CD4-positive, alpha-beta memory T cell (primary cell): ENCODE data around the gene SCAMP4. TPM values are rescaled to one million over a fixed set of nuclear protein-coding genes. Genes with fewer than 3 reads are reported as not detected.

Experiments used
- CTCF ChIA-PET: fragments of 350-600 bp; sonication (Branson Sonifier 250); formaldehyde crosslinking; loops from one replicate; lab custom pipeline; 2021; ENCODE audit warnings: inconsistent platforms; ENCODE audit not compliant: partially characterized antibody; lab: Charles Lee
- POLR2A ChIA-PET: fragments of 350-600 bp; sonication (Branson Sonifier 250); formaldehyde crosslinking; loops from one replicate; lab custom pipeline; 2021; ENCODE audit not compliant: partially characterized antibody; lab: Charles Lee
- DNase-seq, 5 donors: peaks; one replicate each; pipeline versions ENCODE4 v3.0.0 to v3.0.0-alpha.2; 2020 to 2022; ENCODE audit warnings: mixed read lengths in 1 of 5
- H3K27ac ChIP-seq: one replicate; pipeline ENCODE4 v1.7.0; 2013; ENCODE audit warnings: low read depth, low read length
- H3K27me3 ChIP-seq: 2 replicates; pipeline ENCODE4 v1.7.0; 2013; ENCODE audit warnings: mild to moderate bottlenecking, low read length, moderate library complexity; ENCODE audit not compliant: insufficient read depth
- H3K36me3 ChIP-seq: 2 replicates; pipeline ENCODE4 v1.7.0; 2013; ENCODE audit warnings: mild to moderate bottlenecking, low read length, moderate library complexity; ENCODE audit not compliant: insufficient read depth
- H3K4me1 ChIP-seq: 2 replicates; pipeline ENCODE4 v1.7.0; 2013; ENCODE audit warnings: mild to moderate bottlenecking, low read length, moderate library complexity; ENCODE audit not compliant: insufficient read depth
- H3K4me3 ChIP-seq, 2 donors: one replicate each; pipeline ENCODE4 v1.7.0; 2013; ENCODE audit warnings: low read length in 2 of 2, mild to moderate bottlenecking in 1 of 2
- H3K9me3 ChIP-seq, 2 donors: one replicate each; pipeline ENCODE4 v1.7.0; 2013; ENCODE audit warnings: low read length in 2 of 2, control low read depth in 1 of 2; ENCODE audit not compliant: control insufficient read depth in 1 of 2
- H3K27ac Mint-ChIP-seq, 7 donors: one replicate each; pipeline ENCODE4 v1.8.0; 2020 to 2021; ENCODE audit warnings: mixed read lengths in 7 of 7, mild to moderate bottlenecking in 6 of 7, inconsistent platforms in 3 of 7, moderate library complexity in 3 of 7
- H3K27me3 Mint-ChIP-seq, 2 donors: one replicate each; pipeline ENCODE4 v1.8.0; 2020 to 2021; ENCODE audit warnings: mixed read lengths in 2 of 2
- H3K36me3 Mint-ChIP-seq, 2 donors: one replicate each; pipeline ENCODE4 v1.8.0; 2020 to 2021; ENCODE audit warnings: mixed read lengths in 2 of 2, inconsistent platforms in 1 of 2, mild to moderate bottlenecking in 1 of 2
- H3K4me1 Mint-ChIP-seq, 4 donors: one replicate each; pipeline ENCODE4 v1.8.0; 2020 to 2021; ENCODE audit warnings: mixed read lengths in 4 of 4, mild to moderate bottlenecking in 1 of 4
- H3K4me3 Mint-ChIP-seq, 8 donors: one replicate each; pipeline ENCODE4 v1.8.0; 2020 to 2021; ENCODE audit warnings: mixed read lengths in 8 of 8, mild to moderate bottlenecking in 7 of 8, moderate library complexity in 6 of 8, inconsistent platforms in 3 of 8
- H3K9me3 Mint-ChIP-seq, 8 donors: one replicate each; pipeline ENCODE4 v1.8.0; 2020 to 2021; ENCODE audit warnings: mixed read lengths in 8 of 8, mild to moderate bottlenecking in 5 of 8, inconsistent platforms in 3 of 8, moderate library complexity in 1 of 8
- intact Hi-C: fragments of 100-400 bp; cut with micrococcal nuclease; formaldehyde crosslinking; loops from one replicate; pipeline ENCODE4 v1.15.1; 2023
- polyA plus RNA-seq, 2 donors: library from polyadenylated mRNA; unstranded; fragments of 300-500 nt; fragmentation: Illumina TruSeq; gene quantifications; one replicate each; pipeline ENCODE4 v1.2.3, GENCODE V29; 2021
- total RNA-seq, 2 experiments: library from RNA; stranded (reverse); gene quantifications; one replicate each; pipeline ENCODE4 v1.2.3, GENCODE V29; 2021

SCAMP4 gene
- total and polyA plus RNA-seq, 4 experiments from 2014 or later, result 9.8 to 29.1 (median 19.4) TPM

GRCh38 chr19:1858412-1859081 lies 46.7 kb upstream of the SCAMP4 start:
- Histone ChIP-seq H3K27ac (peak overlapping the region; percentile 73), H3K4me3 (no peak overlapping the region), H3K4me1 (peaks cover 82% of the 10 kb centered on the region), H3K9me3 (no peaks in the 10 kb centered on the region), H3K27me3 (no peaks in the 10 kb centered on the region), H3K36me3 (no peaks in the 10 kb centered on the region)
- Mint-ChIP-seq H3K9me3 (peaks cover 0 to 2% (median 0%) of the 10 kb centered on the region in 8 donors), H3K4me3 (peak overlapping the region in 7 of 8 donors; percentile 1 to 80 (median 48)), H3K27ac (peak overlapping the region; percentile 83 to 99 (median 90)), H3K27me3 (no peaks in the 10 kb centered on the region), H3K4me1 (peaks cover 21 to 74% (median 44%) of the 10 kb centered on the region in 4 donors), H3K36me3 (peaks cover 0 to 7% of the 10 kb centered on the region in 2 donors)
- POLR2A ChIA-PET, result interaction anchor here (0.6 to 5.1 kb wide), 5 partner anchors 14 to 1945 kb away, joined by 3 to 41 read pairs (median 8); partner anchors contain the start of gene ABHD17A
- intact Hi-C loops, result no loop called here
- DNase-seq, result no peak
- CTCF ChIA-PET, result interaction anchor here (1.3 kb wide), 1 partner anchor 10 kb away, joined by 4 read pairs; the partner anchor contains the start of gene REXO1

- peak overlapping the region; percentile 83 to 99 (median 91) for H3K27ac Mint-ChIP-seq
- Histone ChIP-seq H3K36me3 (no peaks in the 10 kb centered on the region), H3K27me3 (no peaks in the 10 kb centered on the region), H3K4me3 (no peak overlapping the region), H3K4me1 (peaks cover 74% of the 10 kb centered on the region), H3K27ac (peak overlapping the region; percentile 59), H3K9me3 (no peaks in the 10 kb centered on the region)
- DNase-seq, result no peak
- no peaks in the 10 kb centered on the region for H3K27me3 Mint-ChIP-seq
- peaks cover 0 to 8% of the 10 kb centered on the region in 2 donors for H3K36me3 Mint-ChIP-seq
- H3K4me3 Mint-ChIP-seq, result peak overlapping the region in 4 of 8 donors; percentile 43 to 70 (median 56)
- peaks cover 0 to 2% (median 0%) of the 10 kb centered on the region in 8 donors for H3K9me3 Mint-ChIP-seq
- CTCF ChIA-PET, result interaction anchor here (1.3 kb wide), 1 partner anchor 10 kb away, joined by 4 read pairs; the partner anchor contains the start of gene REXO1
- POLR2A ChIA-PET, result interaction anchor here (0.6 to 5.1 kb wide), 3 partner anchors 24 to 1944 kb away, joined by 3 to 41 read pairs (median 3); partner anchors contain the start of gene ABHD17A
- intact Hi-C loops, result no loop called here
- H3K4me1 Mint-ChIP-seq, result peaks cover 21 to 73% (median 44%) of the 10 kb centered on the region in 4 donors
These were observed 45.8 kb upstream of the SCAMP4 start for GRCh38 chr19:1859331-1859781.

DNA sequence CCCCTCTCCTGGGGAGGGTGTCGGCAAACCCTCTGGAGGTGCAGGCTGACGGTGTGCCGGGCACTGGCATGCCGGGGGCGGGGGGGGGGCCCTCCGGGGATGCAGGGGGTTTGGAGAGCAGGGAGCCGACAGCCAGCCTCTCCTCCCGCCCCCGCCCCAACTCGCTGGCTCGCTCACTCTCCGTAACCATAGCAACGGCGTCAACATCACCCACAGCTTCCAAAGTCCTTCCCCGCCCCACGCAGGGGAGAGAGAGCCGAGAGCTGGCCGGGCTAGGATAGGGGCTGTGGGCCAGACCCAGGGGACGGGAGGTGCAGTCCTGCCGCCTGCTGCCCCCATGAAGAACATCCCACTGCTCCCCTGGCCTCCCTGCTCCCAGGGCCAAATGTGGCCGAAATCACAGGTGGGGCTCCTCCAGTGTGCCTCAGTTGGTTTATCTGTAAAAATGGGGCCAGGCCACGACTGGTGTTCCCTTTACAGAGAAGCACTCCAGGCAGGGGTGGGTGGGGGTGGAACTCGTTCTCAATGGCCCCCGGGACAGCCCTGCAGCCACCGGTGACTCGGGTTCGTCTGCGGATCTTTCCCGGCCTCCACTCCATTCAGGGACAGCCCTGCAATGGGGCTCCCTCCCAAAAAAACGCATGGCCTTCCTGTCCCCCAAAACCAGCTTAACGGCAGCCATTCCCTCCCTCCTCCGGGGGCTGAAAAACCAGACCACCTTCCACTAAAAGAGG lies 45.0 kb upstream of the SCAMP4 start:
- no peaks in the 10 kb centered on the region for H3K27me3 ChIP-seq
- no peaks in the 10 kb centered on the region for H3K9me3 ChIP-seq
- intact Hi-C loops, result loop anchor here (5.0 kb wide), 2 partner anchors 192 to 1063 kb away; partner anchors contain the start of genes MKNK2 and PTBP1
- Mint-ChIP-seq H3K27me3 (no peaks in the 10 kb centered on the region), H3K4me1 (peaks cover 16 to 67% (median 36%) of the 10 kb centered on the region in 4 donors), H3K9me3 (peaks cover 0 to 2% (median 0%) of the 10 kb centered on the region in 8 donors), H3K4me3 (peak overlapping the region in 6 of 8 donors; percentile 39 to 96 (median 56)), H3K36me3 (peaks cover 0 to 6% of the 10 kb centered on the region in 2 donors), H3K27ac (peak overlapping the region; percentile 86 to 99 (median 94))
- peak; percentile 72 to 84 (median 76) for DNase-seq
- ChIA-PET POLR2A (interaction anchor here (0.6 to 1.1 kb wide), 4 partner anchors 16 to 36 kb away, joined by 3 to 4 read pairs (median 3); partner anchors contain the start of gene ABHD17A), CTCF (no interaction called here)
- peaks cover 70% of the 10 kb centered on the region for H3K4me1 ChIP-seq
- H3K36me3 ChIP-seq, result no peaks in the 10 kb centered on the region
- no peak overlapping the region for H3K4me3 ChIP-seq
- H3K27ac ChIP-seq, result peak overlapping the region; percentile 59

- POLR2A ChIA-PET, result interaction anchor here (0.8 to 1.1 kb wide), 2 partner anchors 9 to 15 kb away, joined by 3 to 4 read pairs; no protein-coding TSS in a partner anchor
These were observed 44.2 kb upstream of the SCAMP4 start for GRCh38 chr19:1860821-1861598.

DNA sequence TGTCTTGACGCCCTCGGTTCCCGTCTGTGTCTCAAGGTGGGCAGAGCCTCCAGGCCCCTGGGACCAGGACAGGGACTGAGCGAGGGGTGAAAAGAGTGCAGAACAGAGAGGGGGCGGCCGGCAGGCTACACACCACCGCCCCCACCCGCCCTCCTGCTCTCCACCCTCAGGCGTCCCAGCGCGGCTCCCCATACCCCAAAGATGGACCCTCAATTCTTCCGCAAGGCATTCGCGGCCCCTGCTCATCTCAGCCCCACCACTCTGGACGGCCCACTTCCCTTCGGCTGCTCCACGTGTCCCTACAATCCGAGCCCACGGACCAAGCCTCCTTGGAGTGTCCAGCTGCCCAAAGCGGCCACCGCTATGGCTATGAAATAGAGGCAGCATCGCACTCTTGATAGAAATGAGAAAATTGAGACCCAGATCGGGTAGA lies 43.6 kb upstream of the SCAMP4 start:
- Histone ChIP-seq H3K4me1 (peaks cover 56% of the 10 kb centered on the region), H3K4me3 (peak overlapping the region; percentile 57 to 75), H3K36me3 (no peaks in the 10 kb centered on the region), H3K27ac (peak overlapping the region; percentile 81), H3K27me3 (no peaks in the 10 kb centered on the region), H3K9me3 (no peaks in the 10 kb centered on the region)
- intact Hi-C loops, result loop anchor here (2.0 to 5.0 kb wide), 3 partner anchors 13 to 1064 kb away; partner anchors contain the start of genes MKNK2, PTBP1 and REXO1
- Mint-ChIP-seq H3K27ac (peak overlapping the region; percentile 96 to 100 (median 98)), H3K4me1 (peaks cover 14 to 53% (median 29%) of the 10 kb centered on the region in 4 donors), H3K27me3 (no peaks in the 10 kb centered on the region), H3K9me3 (no peaks in the 10 kb centered on the region), H3K36me3 (peaks cover 0 to 6% of the 10 kb centered on the region in 2 donors), H3K4me3 (peak overlapping the region; percentile 91 to 99 (median 96))
- ChIA-PET CTCF (no interaction called here), POLR2A (interaction anchor here (0.8 kb wide), 1 partner anchor 10 kb away, joined by 3 read pairs; no protein-coding TSS in a partner anchor)
- DNase-seq, result no peak

More at GRCh38 chr19:1860821-1861598, 44.2 kb upstream of the SCAMP4 start:
- H3K9me3 Mint-ChIP-seq, result no peaks in the 10 kb centered on the region
- Histone ChIP-seq H3K27me3 (no peaks in the 10 kb centered on the region), H3K36me3 (no peaks in the 10 kb centered on the region), H3K9me3 (no peaks in the 10 kb centered on the region), H3K4me1 (peaks cover 62% of the 10 kb centered on the region), H3K4me3 (peak overlapping the region in 1 of 2 donors; percentile 75), H3K27ac (peak overlapping the region; percentile 81)
- H3K4me3 Mint-ChIP-seq, result peak overlapping the region; percentile 91 to 99 (median 96)
- peaks cover 16 to 59% (median 32%) of the 10 kb centered on the region in 4 donors for H3K4me1 Mint-ChIP-seq
- H3K27me3 Mint-ChIP-seq, result no peaks in the 10 kb centered on the region
- DNase-seq, result peak in 1 of 5 donors; percentile 40
- H3K36me3 Mint-ChIP-seq, result peaks cover 0 to 6% of the 10 kb centered on the region in 2 donors
- intact Hi-C loops, result loop anchor here (5.0 kb wide), 2 partner anchors 191 to 1064 kb away; partner anchors contain the start of genes MKNK2 and PTBP1
- peak overlapping the region; percentile 75 to 100 (median 96) for H3K27ac Mint-ChIP-seq
- CTCF ChIA-PET, result no interaction called here

- Histone ChIP-seq H3K36me3 (no peaks in the 10 kb centered on the region), H3K27ac (peak overlapping the region; percentile 81), H3K9me3 (no peaks in the 10 kb centered on the region), H3K27me3 (no peaks in the 10 kb centered on the region), H3K4me1 (peaks cover 56% of the 10 kb centered on the region), H3K4me3 (peak overlapping the region; percentile 57 to 75)
- H3K27ac Mint-ChIP-seq, result peak overlapping the region; percentile 96 to 100 (median 98)
- ChIA-PET POLR2A (no interaction called here), CTCF (no interaction called here)
- H3K4me3 Mint-ChIP-seq, result peak overlapping the region; percentile 91 to 99 (median 96)
- no peak for DNase-seq
- H3K9me3 Mint-ChIP-seq, result no peaks in the 10 kb centered on the region
- peaks cover 14 to 52% (median 29%) of the 10 kb centered on the region in 4 donors for H3K4me1 Mint-ChIP-seq
- H3K27me3 Mint-ChIP-seq, result no peaks in the 10 kb centered on the region
- intact Hi-C loops, result loop anchor here (2.0 to 5.0 kb wide), 3 partner anchors 13 to 1065 kb away; partner anchors contain the start of genes MKNK2, PTBP1 and REXO1
- H3K36me3 Mint-ChIP-seq, result peaks cover 0 to 6% of the 10 kb centered on the region in 2 donors
These were observed 43.2 kb upstream of the SCAMP4 start for GRCh38 chr19:1862068-1862423.
